ENCODE measurements around the gene SULT1C3.

Gene SULT1C3

GRCh38 chr2:108239786-108240185 is at the start of gene SULT1C3:
Gene SULT1C3, plus strand, starts transcription at chr2:108239968. Its CDS starts 7,227 bp downstream, at chr2:108247195.
- no peak for DNase-seq

- no peak for DNase-seq
Measured at GRCh38 chr2:108193251-108193650, 46.5 kb upstream of the SULT1C3 start.

- DNase-seq = peak; percentile 51
Measured at GRCh38 chr2:108194409-108195132, 45.2 kb upstream of the SULT1C3 start.

GRCh38 chr2:108195133-108195439 is 44.7 kb upstream of the SULT1C3 start:
- DNase-seq = no peak

GRCh38 chr2:108199726-108200125 is 40.0 kb upstream of the SULT1C3 start:
- no peak for DNase-seq

- no peak for DNase-seq
Measured at GRCh38 chr2:108200569-108200968, 39.2 kb upstream of the SULT1C3 start.

GRCh38 chr2:108212671-108213070 is 27.1 kb upstream of the SULT1C3 start:
- DNase-seq = no peak

- peak; percentile 20 for DNase-seq
Measured at GRCh38 chr2:108215794-108216211, 24.0 kb upstream of the SULT1C3 start.

GRCh38 chr2:108217211-108217610 is 22.6 kb upstream of the SULT1C3 start:
- DNase-seq = no peak

GRCh38 chr2:108219688-108220087 is 20.1 kb upstream of the SULT1C3 start:
- no peak for DNase-seq

- peak; percentile 11 for DNase-seq
Measured at GRCh38 chr2:108220191-108220590, 19.6 kb upstream of the SULT1C3 start.

GRCh38 chr2:108220942-108221541 is 18.7 kb upstream of the SULT1C3 start:
- peak; percentile 13 for DNase-seq

- DNase-seq = no peak
Measured at GRCh38 chr2:108222261-108222660, 17.5 kb upstream of the SULT1C3 start.

- no peak for DNase-seq
Measured at GRCh38 chr2:108223573-108223972, 16.2 kb upstream of the SULT1C3 start.

- DNase-seq = no peak
Measured at GRCh38 chr2:108224022-108224421, 15.7 kb upstream of the SULT1C3 start.

GRCh38 chr2:108226564-108226963 is 13.2 kb upstream of the SULT1C3 start:
- DNase-seq = no peak

- no peak for DNase-seq
Measured at GRCh38 chr2:108228006-108228405, 11.8 kb upstream of the SULT1C3 start.

- DNase-seq = peak; percentile 29
Measured at GRCh38 chr2:108228537-108228936, 11.2 kb upstream of the SULT1C3 start.

- DNase-seq = no peak
Measured at GRCh38 chr2:108229875-108230274, 9.9 kb upstream of the SULT1C3 start.

- no peak for DNase-seq
Measured at GRCh38 chr2:108235577-108235976, 4.2 kb upstream of the SULT1C3 start.

GRCh38 chr2:108236676-108237335 is 3.0 kb upstream of the SULT1C3 start:
- DNase-seq = no peak

- DNase-seq = no peak
Measured at GRCh38 chr2:108240966-108241365, 1.2 kb downstream of the SULT1C3 start.

- DNase-seq = no peak
Measured at GRCh38 chr2:108243566-108243965, 3.8 kb downstream of the SULT1C3 start.

All from eye (tissue), 1 donor.